ENCODE measurements around the gene AATK. TPM values are rescaled to one million over a fixed set of nuclear protein-coding genes. Genes with fewer than 3 reads are reported as not detected.

AATK gene
- total RNA-seq, 1 donor from 2014 or later, result 0.62 TPM

DNA sequence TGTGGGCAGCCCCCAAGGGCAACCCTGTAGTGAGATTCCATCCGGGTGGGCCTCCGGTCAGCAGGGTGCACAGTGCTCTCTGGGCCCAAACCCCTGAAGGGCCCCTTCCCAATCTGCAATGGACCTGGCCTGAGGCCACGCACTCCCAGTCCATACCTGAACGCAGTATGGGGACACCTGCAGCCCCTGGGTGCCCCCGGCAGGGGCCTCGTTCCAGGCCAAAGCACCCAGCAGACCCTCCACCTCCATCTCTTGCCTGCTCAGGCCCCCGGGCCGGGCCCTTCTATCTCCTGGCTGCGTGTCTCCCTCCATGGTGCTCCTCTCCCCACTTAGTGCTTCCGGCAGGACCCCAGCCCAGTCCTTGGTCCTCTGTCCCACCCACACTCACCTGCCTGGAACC is 17.3 kb upstream of the AATK start:
- Mint-ChIP-seq H3K27me3 (ENCODE audit: insufficient read depth) (no peaks in the 10 kb centered on the region), H3K9me3 (no peaks in the 10 kb centered on the region), H3K36me3 (ENCODE audit: low read depth) (no peaks in the 10 kb centered on the region), H3K27ac (no peak overlapping the region), H3K4me3 (no peak overlapping the region), H3K4me1 (ENCODE audit: low read depth) (no peaks in the 10 kb centered on the region)
- intact Hi-C loops (cut with micrococcal nuclease), result no loop called here
- no peak for DNase-seq (ENCODE audit: low spot score)

DNA sequence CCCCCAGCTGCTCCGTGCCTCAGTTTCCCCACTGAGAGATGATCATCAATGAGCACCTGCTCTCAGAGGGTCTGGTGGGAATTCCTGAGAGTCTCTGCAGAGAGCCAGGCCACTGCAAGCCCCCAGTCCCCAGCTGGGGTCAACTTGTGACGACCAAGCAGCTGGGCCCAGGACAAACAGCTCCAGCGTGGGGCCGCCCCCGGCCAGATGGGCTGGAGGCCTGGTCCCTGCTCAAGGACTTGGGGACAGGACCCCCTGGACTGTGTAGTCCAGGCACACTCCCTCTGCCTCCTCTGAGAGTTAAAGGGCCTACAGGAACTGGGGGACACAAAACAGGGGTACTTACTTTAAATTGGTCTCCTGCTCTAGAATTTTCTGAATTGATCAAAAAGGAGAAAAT is 16.6 kb upstream of the AATK start:
- Mint-ChIP-seq H3K27ac (no peak overlapping the region), H3K36me3 (ENCODE audit: low read depth) (no peaks in the 10 kb centered on the region), H3K4me3 (no peak overlapping the region), H3K9me3 (no peaks in the 10 kb centered on the region), H3K27me3 (ENCODE audit: insufficient read depth) (no peaks in the 10 kb centered on the region), H3K4me1 (ENCODE audit: low read depth) (no peaks in the 10 kb centered on the region)
- DNase-seq (ENCODE audit: low spot score), result no peak
- intact Hi-C loops (cut with micrococcal nuclease), result no loop called here

DNA sequence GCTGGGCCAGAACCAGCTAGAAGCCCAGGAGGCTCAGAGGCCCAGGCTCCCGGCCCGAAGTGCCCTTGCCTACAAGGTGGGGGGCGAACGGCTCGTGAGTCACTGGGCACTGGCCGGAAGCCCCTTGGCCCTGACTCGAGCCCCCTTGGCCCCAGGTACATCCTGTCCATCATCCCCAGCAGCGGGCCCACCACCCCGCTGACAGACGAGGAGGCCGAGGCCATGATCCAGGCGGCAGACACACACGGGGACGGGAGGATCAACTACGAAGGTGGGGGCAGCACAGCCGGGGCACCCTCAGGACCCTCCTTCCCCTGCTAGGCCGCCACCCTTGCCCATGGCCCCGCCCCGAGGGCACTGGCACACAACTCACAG is 15.8 kb upstream of the AATK start:
- no peak for DNase-seq (ENCODE audit: low spot score)
- H3K27me3 Mint-ChIP-seq (ENCODE audit: insufficient read depth), result no peaks in the 10 kb centered on the region
- intact Hi-C loops (cut with micrococcal nuclease), result no loop called here
- no peaks in the 10 kb centered on the region for H3K4me1 Mint-ChIP-seq (ENCODE audit: low read depth)
- H3K4me3 Mint-ChIP-seq, result no peak overlapping the region
- H3K36me3 Mint-ChIP-seq (ENCODE audit: low read depth), result no peaks in the 10 kb centered on the region
- H3K9me3 Mint-ChIP-seq, result no peaks in the 10 kb centered on the region
- H3K27ac Mint-ChIP-seq, result no peak overlapping the region

DNA sequence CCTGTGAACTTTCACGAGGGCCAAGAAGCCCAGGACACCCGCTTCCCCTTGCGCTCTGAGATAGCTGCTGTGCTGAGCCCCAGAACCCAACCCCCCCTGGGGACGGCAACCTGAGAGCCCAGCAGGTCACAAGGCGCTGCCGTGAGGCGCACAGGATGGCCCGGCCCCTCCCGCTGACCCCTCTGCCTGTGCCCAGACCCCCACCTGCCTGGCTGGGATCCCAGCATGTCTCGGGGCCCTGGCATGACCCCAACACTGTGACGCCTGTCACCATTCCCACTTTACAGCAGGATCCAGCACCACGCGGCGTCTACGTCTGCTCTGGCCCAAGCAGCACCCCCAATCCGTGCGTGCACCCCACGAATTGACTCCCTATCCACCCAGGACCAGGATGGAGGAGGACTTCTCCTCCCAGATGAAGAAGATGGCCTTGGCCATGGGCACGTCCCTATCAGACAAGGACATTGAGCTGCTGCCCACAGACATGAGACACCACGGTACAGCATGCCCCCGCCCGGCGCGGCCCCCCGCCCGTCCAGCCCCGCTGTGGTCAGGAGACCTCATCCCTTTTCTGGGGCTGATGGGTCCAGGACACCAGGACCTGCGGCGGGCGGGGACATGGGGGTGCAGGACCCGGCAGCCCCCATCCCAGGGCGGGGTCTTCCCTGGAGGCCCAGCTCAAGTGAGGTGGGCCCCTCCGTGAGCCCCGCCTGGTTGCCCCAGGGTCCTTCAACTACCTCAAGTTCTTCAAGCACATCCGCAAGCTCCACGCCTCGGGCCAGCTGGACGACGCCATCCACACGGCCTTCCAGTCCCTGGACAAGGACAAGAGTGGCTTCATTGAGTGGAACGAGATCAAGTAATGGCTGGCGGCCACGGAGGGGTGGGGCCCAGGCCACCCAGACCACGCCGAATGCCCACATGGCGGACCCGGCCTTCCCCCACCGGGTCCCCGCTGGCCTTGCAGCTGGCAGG is 15.1 kb upstream of the AATK start:
- Mint-ChIP-seq H3K36me3 (ENCODE audit: low read depth) (no peaks in the 10 kb centered on the region), H3K4me1 (ENCODE audit: low read depth) (no peaks in the 10 kb centered on the region), H3K9me3 (no peaks in the 10 kb centered on the region), H3K4me3 (no peak overlapping the region), H3K27me3 (ENCODE audit: insufficient read depth) (peaks cover 2% of the 10 kb centered on the region), H3K27ac (no peak overlapping the region)
- DNase-seq (ENCODE audit: low spot score), result no peak
- intact Hi-C loops (cut with micrococcal nuclease), result no loop called here

DNA sequence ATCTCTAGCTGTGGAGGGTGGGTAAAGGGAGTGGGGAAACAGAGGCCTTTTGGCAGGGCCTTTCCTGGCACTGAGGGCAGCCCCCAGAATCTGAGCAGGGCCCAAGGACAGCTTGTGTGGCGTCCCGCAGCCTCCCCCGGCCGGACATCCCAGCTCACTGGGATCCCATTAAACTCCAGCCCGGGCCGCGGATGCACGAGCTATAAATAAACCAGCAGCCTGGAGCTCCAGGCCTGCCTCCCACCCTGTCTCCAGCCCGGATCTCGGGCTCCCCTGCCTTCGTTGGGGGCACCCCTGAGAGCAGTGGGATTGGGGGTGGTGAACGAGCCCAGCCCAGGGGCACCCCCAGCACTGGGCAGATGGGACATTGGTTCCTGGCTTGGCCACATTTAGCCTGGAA is 13.8 kb upstream of the AATK start:
- no peaks in the 10 kb centered on the region for H3K9me3 Mint-ChIP-seq
- H3K27me3 Mint-ChIP-seq (ENCODE audit: insufficient read depth), result peaks cover 6% of the 10 kb centered on the region
- H3K27ac Mint-ChIP-seq, result no peak overlapping the region
- H3K4me3 Mint-ChIP-seq, result no peak overlapping the region
- H3K4me1 Mint-ChIP-seq (ENCODE audit: low read depth), result no peaks in the 10 kb centered on the region
- intact Hi-C loops (cut with micrococcal nuclease), result no loop called here
- no peaks in the 10 kb centered on the region for H3K36me3 Mint-ChIP-seq (ENCODE audit: low read depth)
- no peak for DNase-seq (ENCODE audit: low spot score)

DNA sequence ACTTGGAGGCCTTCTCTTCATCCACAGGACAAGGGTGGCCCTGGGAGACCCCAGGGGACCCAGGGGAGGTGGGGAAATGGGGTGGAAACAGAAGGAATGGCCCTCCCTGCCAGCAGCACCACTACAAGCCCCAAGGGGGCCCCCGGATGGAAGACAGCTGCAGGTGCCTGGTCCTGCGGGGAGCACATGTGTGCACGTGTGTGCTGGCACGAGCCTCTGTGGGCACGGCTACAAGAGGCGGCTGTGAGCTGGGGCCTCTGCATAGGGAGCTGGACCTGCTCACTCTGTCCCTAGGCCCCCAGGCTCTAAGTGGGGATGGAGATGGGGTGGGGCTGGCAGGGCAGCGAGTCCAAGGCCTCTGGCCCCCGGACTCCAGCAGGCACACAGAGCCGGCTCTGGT is 13.2 kb upstream of the AATK start:
- Mint-ChIP-seq H3K36me3 (ENCODE audit: low read depth) (no peaks in the 10 kb centered on the region), H3K4me1 (ENCODE audit: low read depth) (no peaks in the 10 kb centered on the region), H3K4me3 (no peak overlapping the region), H3K9me3 (no peaks in the 10 kb centered on the region), H3K27ac (no peak overlapping the region), H3K27me3 (ENCODE audit: insufficient read depth) (peaks cover 6% of the 10 kb centered on the region)
- no peak for DNase-seq (ENCODE audit: low spot score)
- intact Hi-C loops (cut with micrococcal nuclease), result no loop called here

DNA sequence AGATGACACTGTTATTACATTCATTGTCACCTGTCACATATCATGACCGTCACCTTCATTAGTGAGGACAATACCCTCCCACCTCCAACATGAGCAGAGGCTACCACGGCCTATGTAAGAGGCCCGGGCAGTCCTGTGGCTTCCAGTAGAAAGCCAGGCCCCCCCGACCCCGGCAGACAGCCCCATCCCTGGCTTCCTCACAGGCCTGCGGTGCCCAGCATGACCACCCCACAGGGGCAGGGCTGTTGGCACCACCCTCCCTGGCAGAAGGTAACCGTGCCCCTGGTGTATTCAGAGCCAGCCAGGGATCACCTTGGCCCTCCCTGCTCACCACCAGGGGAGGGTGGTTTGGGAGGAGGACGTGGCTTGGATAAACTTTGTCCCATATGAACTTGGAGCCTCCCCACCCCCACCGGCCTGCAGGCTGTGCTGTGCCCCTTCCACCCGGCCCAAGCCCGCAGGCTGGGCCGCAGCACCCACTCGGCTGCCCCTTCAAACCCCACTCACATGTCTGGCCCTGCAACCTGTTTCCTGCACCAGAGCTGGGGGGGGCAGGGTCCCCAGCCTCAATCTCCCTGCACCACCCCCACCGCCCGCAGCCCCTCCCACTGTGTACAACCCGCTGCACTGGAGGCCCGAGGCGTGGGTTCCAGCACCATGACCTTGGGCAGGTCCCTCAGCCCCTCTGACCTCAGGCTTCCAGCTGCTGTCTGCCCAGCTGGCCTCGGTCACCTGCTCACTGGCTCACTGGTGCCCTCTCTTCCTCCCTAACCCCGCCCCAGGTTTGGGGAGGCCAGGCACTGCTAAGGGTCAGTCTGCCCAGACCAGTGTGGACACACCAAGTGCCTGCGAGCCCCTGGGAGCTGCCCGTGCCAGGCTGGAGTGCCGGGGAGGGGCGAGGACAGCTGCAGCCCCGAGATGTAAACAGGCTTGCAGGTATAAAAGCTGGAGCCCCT is 12.4 kb upstream of the AATK start:
- no peaks in the 10 kb centered on the region for H3K4me1 Mint-ChIP-seq (ENCODE audit: low read depth)
- no peak overlapping the region for H3K27ac Mint-ChIP-seq
- no peaks in the 10 kb centered on the region for H3K9me3 Mint-ChIP-seq
- no peak overlapping the region for H3K4me3 Mint-ChIP-seq
- no peaks in the 10 kb centered on the region for H3K36me3 Mint-ChIP-seq (ENCODE audit: low read depth)
- intact Hi-C loops (cut with micrococcal nuclease), result no loop called here
- DNase-seq (ENCODE audit: low spot score), result no peak
- H3K27me3 Mint-ChIP-seq (ENCODE audit: insufficient read depth), result peaks cover 10% of the 10 kb centered on the region

DNA sequence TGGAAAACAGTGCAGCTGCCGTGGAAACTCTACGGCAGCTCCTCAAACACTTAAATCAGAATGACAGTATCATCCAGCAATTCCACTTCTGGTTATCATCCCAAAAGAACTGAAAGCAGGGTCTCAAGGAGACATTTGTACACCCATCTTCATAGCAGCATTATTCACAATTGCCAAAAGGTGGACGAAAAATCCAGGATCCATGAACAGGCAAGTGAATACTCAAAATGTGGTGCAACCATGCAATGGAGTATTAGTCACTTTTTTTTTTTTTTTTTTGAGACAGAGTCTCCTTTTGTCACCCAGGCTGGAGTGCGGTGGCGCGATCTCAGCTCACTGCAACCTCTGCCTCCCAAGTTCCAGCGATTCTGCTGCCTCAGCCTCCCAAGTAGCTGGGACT is 10.6 kb upstream of the AATK start:
- intact Hi-C loops (cut with micrococcal nuclease), result no loop called here
- no peak overlapping the region for H3K27ac Mint-ChIP-seq
- H3K4me1 Mint-ChIP-seq (ENCODE audit: low read depth), result no peaks in the 10 kb centered on the region
- peaks cover 11% of the 10 kb centered on the region for H3K27me3 Mint-ChIP-seq (ENCODE audit: insufficient read depth)
- H3K4me3 Mint-ChIP-seq, result no peak overlapping the region
- no peaks in the 10 kb centered on the region for H3K9me3 Mint-ChIP-seq
- DNase-seq (ENCODE audit: low spot score), result no peak
- no peaks in the 10 kb centered on the region for H3K36me3 Mint-ChIP-seq (ENCODE audit: low read depth)

DNA sequence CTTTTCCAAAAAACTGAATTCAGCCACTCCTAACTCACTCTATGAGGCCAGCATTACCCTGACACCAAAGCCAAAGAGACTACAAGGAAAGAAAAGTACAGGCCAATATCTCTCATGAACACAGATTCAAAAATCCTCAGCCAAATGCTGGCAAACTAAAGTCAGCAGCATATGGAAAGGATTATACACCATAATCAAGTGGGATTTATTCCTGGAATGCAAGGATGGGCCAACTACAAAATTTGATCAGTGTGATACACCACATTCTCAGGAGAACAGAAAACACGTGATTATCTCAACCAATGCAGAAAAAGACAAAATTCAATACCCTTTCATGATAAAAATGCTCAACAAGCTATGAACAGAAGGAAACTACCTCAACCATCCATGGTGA is 7.7 kb upstream of the AATK start:
- H3K27ac Mint-ChIP-seq, result no peak overlapping the region
- DNase-seq (ENCODE audit: low spot score), result no peak
- no peak overlapping the region for H3K4me3 Mint-ChIP-seq
- H3K36me3 Mint-ChIP-seq (ENCODE audit: low read depth), result no peaks in the 10 kb centered on the region
- H3K4me1 Mint-ChIP-seq (ENCODE audit: low read depth), result no peaks in the 10 kb centered on the region
- intact Hi-C loops (cut with micrococcal nuclease), result no loop called here
- peaks cover 11% of the 10 kb centered on the region for H3K27me3 Mint-ChIP-seq (ENCODE audit: insufficient read depth)
- H3K9me3 Mint-ChIP-seq, result no peaks in the 10 kb centered on the region

DNA sequence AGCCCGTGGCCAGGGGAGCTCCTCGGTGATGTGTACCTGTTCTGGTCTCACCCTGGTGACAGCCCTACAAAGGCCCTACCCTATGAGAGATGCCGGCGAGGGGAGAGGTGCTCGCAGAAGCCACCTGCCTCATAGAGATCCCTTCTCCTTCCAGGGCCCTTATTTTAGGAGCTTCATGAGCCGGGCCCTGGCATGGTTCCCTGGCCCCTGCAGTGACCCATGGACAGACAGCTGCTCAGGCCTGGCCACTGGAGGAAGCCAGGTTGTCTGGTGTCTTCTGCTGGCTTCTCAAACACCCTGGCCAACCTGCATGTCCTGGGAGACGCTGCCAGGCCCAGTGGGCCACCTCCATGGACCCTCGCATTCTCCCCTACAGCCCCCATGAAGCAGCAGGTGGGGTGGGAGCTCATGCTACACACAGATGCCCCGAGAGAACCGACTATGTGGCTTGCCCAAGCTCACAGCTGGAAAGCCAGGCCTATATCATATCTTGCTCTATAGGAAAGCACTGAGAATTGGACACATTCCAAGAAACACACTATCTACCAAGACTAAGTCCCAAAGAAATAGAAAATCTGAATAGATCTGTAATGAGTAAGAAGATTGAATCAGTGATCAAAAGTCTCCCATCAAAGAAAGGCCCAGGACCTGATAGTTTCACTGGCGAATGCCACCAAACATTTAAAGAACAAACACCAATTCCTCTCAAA is 7.2 kb upstream of the AATK start:
- no peaks in the 10 kb centered on the region for H3K9me3 Mint-ChIP-seq
- H3K36me3 Mint-ChIP-seq (ENCODE audit: low read depth), result no peaks in the 10 kb centered on the region
- H3K4me1 Mint-ChIP-seq (ENCODE audit: low read depth), result no peaks in the 10 kb centered on the region
- no peak overlapping the region for H3K4me3 Mint-ChIP-seq
- DNase-seq (ENCODE audit: low spot score), result no peak
- intact Hi-C loops (cut with micrococcal nuclease), result no loop called here
- H3K27me3 Mint-ChIP-seq (ENCODE audit: insufficient read depth), result peaks cover 11% of the 10 kb centered on the region
- no peak overlapping the region for H3K27ac Mint-ChIP-seq

DNA sequence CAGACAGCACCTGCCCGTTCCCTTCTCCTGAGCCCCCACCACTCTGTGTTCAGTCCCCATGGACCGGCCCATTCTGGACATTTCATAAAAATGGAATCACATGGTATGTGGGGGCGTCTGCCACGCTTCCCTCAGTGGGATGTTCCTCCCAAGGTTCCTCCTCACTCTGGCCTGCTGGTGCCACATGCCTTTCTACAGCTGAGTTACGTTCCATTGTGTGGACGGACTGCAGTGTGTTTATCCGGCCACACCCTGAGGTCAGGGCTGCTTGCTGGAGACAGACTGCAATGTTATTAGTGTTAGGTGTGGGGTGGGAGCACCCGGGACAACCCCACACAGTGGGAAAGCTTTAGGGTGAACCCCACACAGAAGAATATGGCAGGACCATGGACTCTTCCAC is 5.9 kb upstream of the AATK start:
- Mint-ChIP-seq H3K36me3 (ENCODE audit: low read depth) (no peaks in the 10 kb centered on the region), H3K27ac (no peak overlapping the region), H3K4me3 (no peak overlapping the region), H3K9me3 (no peaks in the 10 kb centered on the region), H3K27me3 (ENCODE audit: insufficient read depth) (peaks cover 18% of the 10 kb centered on the region), H3K4me1 (ENCODE audit: low read depth) (no peaks in the 10 kb centered on the region)
- no peak for DNase-seq (ENCODE audit: low spot score)
- intact Hi-C loops (cut with micrococcal nuclease), result no loop called here

DNA sequence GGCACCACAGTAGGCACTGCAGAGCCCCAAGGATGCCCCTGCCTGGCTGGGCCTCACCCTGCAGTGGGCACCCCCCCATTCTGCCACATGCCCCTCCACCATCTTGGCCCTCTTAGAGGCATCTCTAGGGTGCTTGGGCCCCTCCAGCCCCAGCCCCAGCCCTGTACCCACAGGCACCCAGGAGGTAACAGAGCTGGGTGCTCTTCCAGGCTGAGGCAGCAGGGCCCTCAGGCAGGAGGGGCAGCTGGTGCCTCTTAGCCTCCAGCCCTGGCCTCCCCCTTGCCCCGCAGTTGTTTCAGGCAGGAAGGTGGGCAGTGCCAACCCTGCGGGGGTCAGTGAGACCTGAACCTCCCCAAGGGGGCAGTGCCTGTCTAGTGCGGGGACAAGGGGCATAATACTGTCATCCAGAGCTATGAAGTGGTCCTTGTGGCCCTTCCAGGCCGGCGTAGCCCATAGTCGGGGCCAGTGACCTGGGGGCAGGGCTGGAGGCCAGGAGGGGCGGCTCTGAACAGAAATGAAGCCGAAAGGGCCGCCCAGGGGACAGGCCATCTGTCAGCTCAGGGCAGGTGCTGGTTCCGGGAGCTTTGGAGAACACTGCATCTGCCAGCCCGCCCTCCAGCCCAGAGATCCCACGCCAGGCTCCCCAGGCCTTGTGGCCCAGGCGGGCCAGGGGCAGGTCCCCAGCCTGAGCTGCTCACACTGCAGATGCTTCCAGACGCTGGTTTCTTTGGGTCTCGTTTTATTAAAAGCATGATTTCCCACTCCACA is 4.9 kb upstream of the AATK start:
- intact Hi-C loops (cut with micrococcal nuclease), result no loop called here
- no peak overlapping the region for H3K27ac Mint-ChIP-seq

More for the DNA sequence above, 4.9 kb upstream of the AATK start:
- Mint-ChIP-seq H3K9me3 (no peaks in the 10 kb centered on the region), H3K4me1 (ENCODE audit: low read depth) (no peaks in the 10 kb centered on the region), H3K27me3 (ENCODE audit: insufficient read depth) (peaks cover 16% of the 10 kb centered on the region), H3K36me3 (ENCODE audit: low read depth) (no peaks in the 10 kb centered on the region), H3K4me3 (no peak overlapping the region)
- no peak for DNase-seq (ENCODE audit: low spot score)
